PFSK-1 (cell line): ENCODE measurements around the gene TLR2.

Experiments
- POLR2AphosphoS5 ChIP-seq: IDR thresholded peaks from 2 replicates; pipeline ENCODE4 v1.6.1; 2012; ENCODE audit warnings: low read depth, mild to moderate bottlenecking, control low read depth, low read length, moderate library complexity
- TAF1 ChIP-seq: IDR thresholded peaks from 2 replicates; pipeline ENCODE4 v1.6.1; 2012; ENCODE audit warnings: low read length, control low read depth, borderline replicate concordance; ENCODE audit not compliant: insufficient read depth

DNA sequence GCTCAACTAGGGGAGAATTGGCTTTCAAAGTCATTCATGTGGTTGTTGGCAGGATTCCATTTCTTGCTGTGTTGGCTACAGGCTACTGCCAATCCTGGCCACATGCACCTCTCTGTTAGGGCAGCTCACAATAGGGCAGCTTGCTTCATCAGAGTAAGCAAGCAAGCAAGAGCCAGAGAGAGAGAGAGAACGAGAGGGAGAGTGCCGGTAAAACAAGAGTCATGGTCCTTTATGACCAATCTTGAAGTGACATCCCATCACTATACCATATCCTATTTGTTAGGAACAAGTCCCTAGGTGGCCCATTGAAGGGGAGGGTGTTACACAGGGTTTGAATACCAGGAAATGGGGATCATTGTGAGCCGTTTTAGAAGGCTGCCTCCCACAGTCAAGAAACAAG lies 33.0 kb upstream of the TLR2 start:
- TF ChIP-seq POLR2AphosphoS5 (no peak), TAF1 (no peak)
